NCI-H1436 treated with DMSO at 0.1 percent for 48 hours (cell line): ENCODE results near the gene CFAP46.
A peak's percentile ranks its signal among the peaks of the same experiment; 100 is the strongest.
"Not testable (repeated sequence)": the region's sequence is repeated elsewhere in the genome, so short reads cannot be mapped to it uniquely, and the experiment has no call there.

ENCODE experiments used
- DNase-seq: peaks from one replicate; lab custom pipeline; 2025; lab: John Stamatoyannopoulos, UW

The CFAP46 gene

GRCh38 chr10:132806110-132806509, 136.3 kb downstream of the CFAP46 start:
- no peak for DNase-seq

- DNase-seq: no peak
These were observed 136.8 kb downstream of the CFAP46 start for GRCh38 chr10:132805599-132805998.

- DNase-seq: no peak
These were observed 137.5 kb downstream of the CFAP46 start for GRCh38 chr10:132804785-132805426.

GRCh38 chr10:132804287-132804686, 138.1 kb downstream of the CFAP46 start:
- no peak for DNase-seq

GRCh38 chr10:132803416-132804210, 138.8 kb downstream of the CFAP46 start:
- no peak for DNase-seq

GRCh38 chr10:132802694-132803320, 139.6 kb downstream of the CFAP46 start:
- DNase-seq: no peak

GRCh38 chr10:132802048-132802447, 140.3 kb downstream of the CFAP46 start:
- no peak for DNase-seq

GRCh38 chr10:132799865-132800264, 142.5 kb downstream of the CFAP46 start:
- DNase-seq: no peak

GRCh38 chr10:132798876-132799275, 143.5 kb downstream of the CFAP46 start:
- no peak for DNase-seq

GRCh38 chr10:132798403-132798802, 144.0 kb downstream of the CFAP46 start:
- DNase-seq: no peak

- DNase-seq: not testable (repeated sequence)
These were observed 144.4 kb downstream of the CFAP46 start for GRCh38 chr10:132797986-132798385.

- no peak for DNase-seq
These were observed 145.5 kb downstream of the CFAP46 start for GRCh38 chr10:132796846-132797245.

GRCh38 chr10:132793871-132794849, 148.2 kb downstream of the CFAP46 start:
- DNase-seq: peak; percentile 86

- no peak for DNase-seq
These were observed 149.2 kb downstream of the CFAP46 start for GRCh38 chr10:132793213-132793612.

- no peak for DNase-seq
These were observed 149.6 kb downstream of the CFAP46 start for GRCh38 chr10:132792796-132793195.

GRCh38 chr10:132792099-132792498, 150.3 kb downstream of the CFAP46 start:
- DNase-seq: not testable (repeated sequence)

- DNase-seq: no peak
These were observed 151.2 kb downstream of the CFAP46 start for GRCh38 chr10:132790934-132791829.

- no peak for DNase-seq
These were observed 151.9 kb downstream of the CFAP46 start for GRCh38 chr10:132790470-132790869.

- DNase-seq: no peak
These were observed 152.7 kb downstream of the CFAP46 start for GRCh38 chr10:132789659-132790148.

- no peak for DNase-seq
These were observed 153.5 kb downstream of the CFAP46 start for GRCh38 chr10:132788831-132789219.
